GM18498 (cell line): ENCODE measurements around the gene FGF16.
"Not testable (repeated sequence)": the region's sequence is repeated elsewhere in the genome, so short reads cannot be mapped to it uniquely, and the experiment has no call there.

Source experiments
- ATAC-seq: cut with Tn5 transposase; IDR thresholded peaks from one replicate; pipeline ENCODE4 v1.9.1; 2021; ENCODE audit warnings: mild to moderate bottlenecking, moderate library complexity; ENCODE audit not compliant: unreplicated experiment

Gene FGF16

DNA sequence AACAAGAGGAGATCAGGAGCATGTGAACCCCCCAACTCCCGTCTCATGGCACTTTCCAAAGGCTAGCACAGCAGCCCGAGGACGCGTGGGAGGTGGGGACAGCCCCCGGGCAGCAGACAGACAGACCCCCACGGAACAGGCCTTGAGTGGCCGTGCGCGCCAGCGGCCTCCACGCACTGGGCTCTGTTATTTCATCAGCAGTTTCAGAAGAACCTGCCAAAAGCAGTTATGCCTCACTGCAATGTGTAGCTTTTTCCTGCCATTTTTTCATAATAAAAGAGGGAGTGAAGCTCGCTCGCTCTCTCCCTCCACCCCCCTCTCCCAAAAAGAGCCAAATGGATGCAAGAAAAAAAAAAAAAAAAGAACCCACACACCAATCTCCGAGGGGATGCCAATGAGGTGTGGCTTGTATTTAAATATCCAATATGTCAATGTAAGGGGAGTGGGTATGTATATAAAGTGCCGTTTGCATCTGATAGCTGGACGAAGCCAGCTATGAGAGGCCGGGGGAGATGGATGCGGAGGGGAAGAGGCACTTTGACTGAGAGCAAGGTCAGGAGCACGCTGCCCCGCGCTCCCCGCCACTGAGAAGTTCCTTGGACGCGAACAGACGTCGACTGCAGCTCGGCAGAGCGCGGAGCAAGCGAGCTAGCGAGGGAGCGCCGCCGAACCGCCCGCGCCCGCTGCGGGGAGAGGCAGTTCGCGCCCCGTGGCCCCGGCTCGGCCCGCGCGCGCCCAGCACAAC, at the start of gene FGF16:
Gene FGF16, plus strand, starts transcription at position 482 of the 745 bp plus-strand sequence. CDS start 286 bp downstream, outside the sequence.
- no peak for ATAC-seq

DNA sequence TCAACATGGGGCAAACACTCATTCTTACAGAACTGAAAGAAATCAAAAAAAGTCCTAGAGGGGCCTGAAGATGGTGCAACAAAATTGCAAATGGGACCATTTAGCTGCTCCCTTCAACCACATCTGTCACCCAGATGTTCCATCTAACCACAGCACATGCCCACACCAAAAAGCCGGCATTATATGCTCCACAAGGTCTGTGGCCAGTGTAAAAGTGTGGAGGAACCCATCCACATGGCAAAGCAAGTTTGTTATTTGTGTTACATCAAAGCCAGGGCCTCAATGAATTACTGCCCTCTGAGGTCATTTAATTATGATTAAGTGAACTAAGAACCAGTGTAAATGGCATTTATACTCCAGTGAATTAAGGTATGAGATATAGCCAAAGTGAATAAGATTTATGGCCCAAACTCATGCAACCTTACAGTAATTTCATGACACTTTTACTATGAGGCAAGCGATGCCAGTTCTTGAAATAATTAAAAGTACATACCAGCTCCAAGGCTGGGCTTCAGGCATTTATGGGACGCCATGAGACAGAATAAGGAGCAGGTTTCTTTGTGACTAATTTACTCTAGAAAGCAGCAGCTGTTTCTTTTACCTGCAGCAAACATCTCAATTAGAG, 48.7 kb upstream of the FGF16 start:
- ATAC-seq, result no peak

DNA sequence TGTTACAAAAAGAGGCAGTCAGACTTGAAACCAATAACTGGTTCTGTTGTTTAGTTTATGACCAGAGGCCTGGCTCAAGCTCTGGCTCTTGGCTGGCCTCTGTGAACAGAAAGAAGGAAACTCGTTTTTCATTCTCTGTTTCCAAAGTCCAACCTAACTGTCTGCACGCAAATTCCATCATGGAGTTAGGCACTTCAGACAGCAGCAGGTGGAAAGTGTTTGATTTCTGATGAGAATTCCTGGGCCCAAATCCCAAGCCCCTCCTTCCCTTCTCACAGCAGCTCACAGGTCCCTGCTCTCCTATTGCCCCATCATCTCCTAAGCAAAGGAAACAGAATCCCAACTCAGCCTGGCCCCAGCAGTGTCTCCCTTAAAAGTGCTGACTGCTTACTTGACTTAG, 42.8 kb upstream of the FGF16 start:
- no peak for ATAC-seq

DNA sequence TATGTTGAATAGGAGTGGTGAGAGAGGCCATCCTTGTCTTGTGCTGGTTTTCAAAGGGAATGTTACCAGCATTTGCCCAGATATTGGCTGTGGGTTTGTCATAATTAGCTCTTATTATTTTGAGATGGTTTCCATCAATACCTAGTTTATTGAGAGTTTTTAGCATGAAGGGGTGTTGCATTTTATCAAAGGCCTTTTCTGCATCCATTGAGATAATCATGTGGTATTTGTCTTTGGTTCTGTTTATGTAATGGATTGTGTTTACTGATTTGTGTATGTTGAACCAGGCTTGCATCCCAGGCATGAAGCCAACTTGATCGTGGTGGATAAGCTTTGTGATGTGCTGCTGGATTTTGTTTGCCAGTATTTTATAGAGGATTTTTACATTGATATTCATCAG, 39.4 kb upstream of the FGF16 start:
- not testable (repeated sequence) for ATAC-seq

DNA sequence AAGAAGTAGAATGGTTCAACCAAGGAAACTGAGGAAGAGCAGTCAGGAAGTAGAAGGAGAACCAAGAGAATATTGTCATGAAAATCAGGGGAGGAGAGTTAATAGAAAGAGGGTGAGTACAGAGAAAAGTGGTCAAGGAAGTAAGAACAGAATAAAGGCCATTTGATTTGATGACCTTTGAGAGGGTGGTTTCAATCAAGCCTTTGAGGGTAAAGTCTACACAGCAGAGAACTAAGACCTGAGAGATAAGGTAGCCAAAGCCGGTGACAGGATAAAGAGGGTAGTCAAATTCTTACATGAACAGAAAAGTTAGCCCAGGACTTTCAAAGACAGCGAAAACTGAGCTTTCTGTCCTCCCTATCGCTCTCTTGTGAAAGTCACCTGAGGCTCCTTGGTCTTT, 34.6 kb upstream of the FGF16 start:
- ATAC-seq, result no peak

DNA sequence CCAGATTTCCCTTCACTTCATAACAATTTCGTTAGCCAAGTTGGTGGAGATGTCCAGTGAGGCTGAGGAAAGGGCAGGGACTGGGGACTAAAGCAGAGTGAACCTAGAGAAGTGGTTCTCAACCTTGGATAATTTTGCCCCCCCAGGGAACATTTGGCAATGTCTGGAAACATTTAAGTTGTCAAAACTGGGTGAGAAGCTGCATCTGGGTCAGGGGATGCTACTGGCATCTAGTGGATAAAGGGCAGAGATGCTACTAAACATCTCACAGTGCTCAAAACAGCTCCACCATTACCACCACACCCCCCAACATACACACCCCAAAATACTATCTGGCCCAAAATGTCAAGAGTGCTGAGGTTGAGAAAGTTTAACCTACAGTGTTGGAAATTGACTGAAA, 32.0 kb upstream of the FGF16 start:
- ATAC-seq, result no peak

DNA sequence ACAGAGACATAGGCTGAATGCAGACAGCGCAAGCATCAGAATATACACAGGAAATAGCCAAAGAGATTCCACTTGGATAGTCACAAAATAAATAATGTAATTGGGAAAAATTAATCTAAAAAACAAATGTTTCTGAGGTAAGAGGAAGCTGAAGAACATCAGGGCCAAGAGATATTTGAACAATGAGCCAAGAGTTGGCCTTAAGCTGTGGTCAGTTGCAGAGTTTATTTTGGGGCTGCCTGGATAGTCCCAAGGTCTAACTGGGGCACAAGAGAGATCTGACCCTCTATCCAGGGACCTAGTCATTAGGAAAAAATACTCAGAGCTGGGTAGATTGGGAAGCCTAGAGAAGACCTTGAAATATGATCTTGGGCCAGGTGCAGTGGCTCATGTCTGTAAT, 31.3 kb upstream of the FGF16 start:
- ATAC-seq, result no peak

DNA sequence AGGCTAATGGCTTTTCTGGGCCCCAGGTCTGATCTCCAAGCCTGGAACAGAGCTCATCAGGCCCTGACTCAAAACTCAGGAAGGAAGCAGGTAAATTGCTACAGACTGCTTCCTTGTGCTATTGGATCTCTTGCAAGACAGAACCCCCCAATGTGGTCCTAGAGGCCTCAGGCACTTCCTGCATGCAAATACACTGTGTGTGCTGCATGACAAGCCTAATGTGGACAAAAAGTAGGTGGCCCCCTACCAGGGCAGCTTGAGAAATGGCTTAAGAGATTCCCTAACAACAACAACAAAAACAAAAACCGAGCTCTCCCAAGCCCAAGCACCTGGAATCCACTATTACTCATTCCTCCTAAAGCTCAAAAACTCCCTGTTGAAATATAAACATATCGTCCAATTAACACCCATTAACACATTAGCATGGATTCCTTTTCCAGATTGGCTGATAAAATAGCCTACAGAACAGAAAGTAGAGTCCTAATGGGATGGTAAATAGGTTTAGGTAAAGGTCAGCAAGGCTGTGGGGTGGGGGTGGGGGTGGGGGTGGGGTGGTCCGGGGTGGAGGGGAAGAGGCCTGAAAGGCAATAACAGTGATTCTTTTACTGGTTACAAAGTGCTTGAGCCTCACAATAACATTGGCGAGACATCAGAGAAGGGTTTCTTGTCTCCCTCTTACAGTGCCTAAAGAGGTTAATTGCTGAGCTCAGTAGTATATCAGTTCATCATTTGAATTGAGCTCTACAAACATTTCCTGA, 24.1 kb upstream of the FGF16 start:
- no peak for ATAC-seq

DNA sequence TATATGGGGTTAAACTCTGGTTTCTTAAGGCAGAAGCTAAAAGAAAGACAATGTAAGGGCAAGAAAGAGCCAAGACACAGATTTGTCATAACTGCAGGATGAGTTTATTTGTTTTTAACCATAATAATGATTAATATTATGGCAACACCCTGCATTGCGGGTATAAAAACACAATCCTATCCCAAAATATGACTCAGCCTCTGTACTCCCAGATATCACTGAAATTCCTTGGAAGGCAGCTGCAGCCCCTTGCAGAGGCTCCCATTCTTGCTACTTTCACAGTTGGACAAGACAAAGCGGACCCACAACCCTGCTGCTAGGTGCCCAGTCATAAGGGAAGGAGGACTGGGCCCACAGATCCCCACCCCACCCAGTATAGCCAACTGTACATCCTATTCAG, 20.4 kb upstream of the FGF16 start:
- ATAC-seq, result no peak

DNA sequence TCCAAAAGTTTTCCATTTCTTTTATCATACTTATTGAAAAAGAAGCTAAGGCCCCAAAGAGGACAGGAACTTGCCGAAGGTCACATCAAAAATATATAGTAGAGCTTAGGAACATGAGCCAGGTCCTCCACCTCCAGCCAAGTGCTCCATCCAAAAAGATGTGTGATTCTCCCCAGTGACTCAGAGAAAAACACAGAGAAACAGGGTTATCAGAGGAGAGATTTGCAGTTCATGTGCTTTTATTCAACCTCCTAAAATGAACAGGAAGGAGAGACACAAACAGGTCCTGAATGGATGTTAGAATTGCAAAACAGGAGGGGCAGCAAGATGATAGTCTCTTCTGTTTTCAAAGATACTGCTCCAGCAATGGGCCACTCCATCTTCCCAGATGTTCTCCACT, 19.6 kb upstream of the FGF16 start:
- no peak for ATAC-seq

DNA sequence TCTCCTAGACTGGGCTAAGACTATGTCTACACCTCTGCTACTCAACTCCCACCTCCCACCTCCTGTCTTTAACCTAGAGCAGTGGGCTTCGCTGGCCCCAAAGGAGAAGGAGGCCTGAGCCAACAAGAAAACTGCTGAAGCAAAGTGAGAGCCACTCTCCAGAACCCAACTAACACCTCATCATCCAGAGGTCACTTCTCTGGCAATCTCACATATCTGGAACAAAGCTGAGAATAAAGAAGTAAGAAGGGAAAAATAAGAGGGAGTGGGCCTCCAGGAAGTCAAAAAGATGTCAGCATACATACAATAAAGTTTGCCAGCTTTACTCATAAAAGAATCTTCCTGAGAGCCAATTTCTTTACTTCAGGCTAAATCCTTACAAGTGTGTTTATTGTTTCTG, 18.6 kb upstream of the FGF16 start:
- ATAC-seq, result no peak

DNA sequence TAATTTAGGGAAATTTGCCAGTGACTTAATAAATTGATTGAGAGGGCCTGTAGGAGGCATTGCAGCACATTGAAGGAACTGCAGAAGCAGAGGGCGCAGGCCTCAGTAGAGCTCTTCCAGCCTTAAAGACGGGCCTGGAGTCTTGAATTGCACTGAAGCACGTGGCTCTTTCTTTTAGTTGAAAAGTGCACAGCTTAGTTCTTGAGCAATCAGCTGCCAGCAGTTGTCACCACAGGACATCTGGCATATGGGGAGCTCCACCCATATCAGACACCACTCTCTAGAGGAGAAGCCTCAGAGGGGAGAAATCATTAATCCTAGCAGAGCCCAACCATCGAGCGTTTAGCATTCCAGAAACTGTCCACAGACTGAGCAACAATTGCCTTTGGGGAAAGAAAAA, 16.0 kb upstream of the FGF16 start:
- no peak for ATAC-seq

DNA sequence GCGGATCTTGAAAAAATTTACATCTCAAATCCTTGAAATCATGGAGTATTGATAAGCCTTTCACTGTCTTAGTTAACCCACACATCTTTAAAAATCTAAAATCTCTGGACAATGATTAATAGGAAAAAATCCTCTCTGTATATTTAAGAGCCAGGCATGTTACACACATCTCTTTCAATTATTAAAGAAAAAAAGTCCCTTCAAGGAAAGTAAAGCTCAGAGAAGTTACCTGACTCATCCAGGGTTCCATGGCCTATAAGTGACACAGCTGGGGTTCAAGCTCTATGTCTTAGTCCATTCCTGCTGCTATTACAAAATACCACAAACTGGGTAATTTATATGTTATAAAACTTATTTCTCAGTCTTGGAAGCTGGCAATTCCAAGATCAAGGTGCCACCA, 14.2 kb upstream of the FGF16 start:
- ATAC-seq, result no peak

DNA sequence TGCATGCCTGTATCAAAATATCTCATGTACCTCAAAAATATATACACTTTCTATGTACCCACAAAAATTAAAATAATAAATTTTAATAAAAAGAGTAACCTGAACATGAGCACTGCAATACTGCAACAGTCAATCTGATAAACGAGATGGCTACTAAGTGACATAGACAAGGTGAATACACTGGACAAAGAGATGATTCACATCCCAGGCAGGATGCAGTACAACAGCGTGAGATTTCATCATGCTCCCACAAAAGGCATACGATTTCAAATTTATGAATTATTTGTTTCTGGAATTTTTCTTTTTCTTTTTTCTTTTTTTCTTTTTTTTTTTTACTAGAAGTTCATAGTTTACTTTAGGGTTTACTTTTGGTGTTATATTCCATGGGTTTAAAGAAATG, 12.2 kb upstream of the FGF16 start:
- no peak for ATAC-seq

DNA sequence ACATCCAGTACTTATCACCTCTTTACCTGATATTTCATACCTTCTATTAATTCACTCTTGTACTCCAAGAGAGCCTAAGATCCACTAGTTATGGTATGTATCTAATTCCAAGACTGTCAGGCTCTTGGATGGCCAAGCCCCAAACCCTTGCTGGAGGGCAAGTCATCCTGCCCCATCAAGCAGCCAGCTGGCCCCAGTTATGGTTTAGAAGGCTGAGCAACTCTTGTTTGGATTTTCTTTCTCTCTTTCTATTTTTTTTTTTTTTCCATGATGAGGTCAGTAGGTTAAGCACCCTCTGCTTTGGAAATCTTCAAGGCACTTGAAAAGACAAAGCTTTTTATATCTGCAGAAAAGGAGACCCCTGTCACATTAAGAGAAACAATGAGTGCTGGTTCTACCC, 10.9 kb upstream of the FGF16 start:
- no peak for ATAC-seq

DNA sequence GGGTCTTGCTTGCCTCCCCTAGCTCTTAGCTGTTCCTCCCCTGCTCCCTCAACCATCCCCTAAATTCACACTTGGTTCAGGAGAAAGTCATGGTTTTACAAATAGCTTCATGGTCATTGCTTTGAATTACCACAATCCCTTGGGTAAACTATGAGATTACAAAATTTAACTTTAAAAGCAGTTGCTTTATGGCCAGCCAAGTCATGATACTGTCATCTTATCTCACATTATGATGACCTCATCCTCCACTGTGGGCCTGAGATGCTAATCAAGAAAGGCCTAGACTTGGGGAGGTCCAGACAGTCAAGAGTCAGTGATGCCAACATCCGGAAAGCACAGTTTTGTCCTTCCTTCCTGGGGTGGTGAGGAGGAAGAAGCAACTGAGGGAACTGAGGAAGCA, 10.5 kb upstream of the FGF16 start:
- no peak for ATAC-seq

DNA sequence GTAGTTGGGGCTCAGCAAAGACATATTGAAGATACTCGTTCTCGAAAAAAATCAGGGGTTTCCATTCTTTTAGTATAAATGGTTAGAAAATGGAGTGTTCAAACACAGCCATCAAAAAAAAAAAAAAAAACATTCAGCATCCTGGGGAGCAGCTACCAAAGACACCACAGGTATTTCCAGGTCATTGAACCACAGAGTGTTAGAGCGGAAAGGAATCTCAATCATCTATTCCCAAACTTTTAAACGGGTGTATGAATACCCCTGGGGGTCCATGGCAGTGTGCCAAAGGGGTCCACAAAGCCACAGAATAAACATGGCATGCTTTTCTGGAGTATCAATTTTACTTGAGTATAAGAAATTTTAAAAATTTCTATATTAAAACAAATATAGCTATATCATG, 6.9 kb upstream of the FGF16 start:
- ATAC-seq, result no peak

DNA sequence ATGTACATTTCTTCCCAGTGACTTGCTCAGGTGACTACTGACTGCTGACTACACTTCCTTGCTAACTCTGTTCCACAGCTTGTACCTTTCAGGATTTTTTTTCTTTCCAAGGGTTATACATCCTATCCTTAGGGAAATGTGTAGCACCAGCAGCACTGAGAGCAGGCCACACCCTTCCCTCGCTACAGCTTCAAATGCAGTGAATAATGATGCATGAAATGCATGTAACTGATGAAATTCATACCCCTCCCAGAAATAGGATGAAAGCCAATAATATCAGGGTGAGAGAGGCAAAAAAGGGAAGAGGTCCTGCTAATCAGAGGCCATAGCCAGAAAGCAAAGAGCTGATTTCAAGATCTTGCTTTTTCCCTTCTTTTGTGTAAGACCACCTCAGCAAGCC, 6.2 kb upstream of the FGF16 start:
- ATAC-seq, result no peak

DNA sequence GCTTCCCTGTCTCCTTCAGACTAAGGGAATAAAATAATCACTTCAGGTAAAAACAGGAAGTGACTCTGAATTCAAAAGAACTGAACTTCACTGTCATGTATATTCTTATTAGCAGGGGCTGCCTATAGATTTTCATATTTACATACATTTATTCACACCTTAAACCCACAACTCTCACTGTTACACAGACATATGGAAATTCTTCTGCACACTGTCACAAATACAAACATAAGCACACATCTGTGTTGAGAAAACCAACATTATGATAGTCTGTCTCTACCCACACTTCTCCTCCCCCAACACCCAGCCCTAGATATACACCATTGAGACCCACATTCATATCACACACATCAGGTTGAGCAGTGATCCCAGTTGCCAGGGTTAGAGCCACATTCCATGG, 5.7 kb upstream of the FGF16 start:
- ATAC-seq, result no peak

DNA sequence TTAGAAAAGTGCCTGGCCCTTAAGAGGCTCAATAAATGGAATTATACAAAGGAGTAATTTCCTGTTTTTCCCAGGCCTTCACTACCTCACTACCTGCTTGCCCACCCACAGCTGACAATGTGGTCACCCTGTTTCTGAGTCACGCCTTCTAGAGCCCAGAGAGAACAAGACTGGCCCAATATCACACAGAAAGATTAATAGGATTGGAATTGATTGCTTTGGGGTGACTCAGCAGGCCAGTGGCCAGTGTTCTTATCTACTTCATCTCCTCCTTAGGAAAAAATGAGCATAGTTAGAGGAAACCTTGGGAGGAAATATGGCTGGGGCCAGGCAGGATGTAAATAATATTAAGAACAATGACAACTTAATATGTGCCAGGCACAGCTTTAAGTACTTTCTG, 4.5 kb upstream of the FGF16 start:
- no peak for ATAC-seq

DNA sequence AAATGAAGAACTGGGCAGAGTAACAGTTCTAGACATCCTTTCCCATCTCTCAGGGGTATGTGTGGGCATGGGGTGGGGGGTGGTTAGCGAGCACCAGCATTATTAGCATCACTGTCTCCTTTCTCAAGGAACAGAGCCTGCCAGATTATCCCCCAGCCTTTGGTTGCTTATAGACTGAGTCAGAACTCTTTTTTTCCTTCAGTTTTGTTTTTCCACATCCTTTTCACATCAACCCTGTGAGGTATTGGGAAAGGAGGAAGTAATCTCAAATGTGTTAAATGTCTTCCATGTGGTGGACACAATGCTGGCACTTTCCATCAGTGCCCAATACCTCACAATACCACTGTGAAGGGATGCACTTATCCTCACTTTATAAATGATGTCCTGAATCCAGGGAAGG, 3.1 kb upstream of the FGF16 start:
- ATAC-seq, result no peak

DNA sequence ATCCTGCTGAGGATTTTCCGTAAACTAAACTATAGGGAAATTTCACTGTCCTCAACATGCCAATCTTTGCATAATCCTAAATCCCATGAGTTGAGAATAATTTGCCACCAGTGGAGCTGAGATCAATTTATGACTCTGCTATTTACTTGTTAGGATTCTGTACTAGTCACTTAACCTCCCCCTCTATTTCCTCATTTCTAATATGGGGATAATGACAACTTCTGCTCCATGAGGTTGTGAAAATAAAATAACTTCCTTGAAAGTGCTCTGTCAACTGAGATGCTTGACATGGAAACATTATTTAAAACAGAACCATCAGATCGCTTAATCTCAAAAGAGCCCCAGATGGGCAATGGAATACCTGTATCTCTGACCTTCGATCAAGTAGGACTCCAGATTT, 2.6 kb upstream of the FGF16 start:
- no peak for ATAC-seq
